GM12874 (cell line): Measurements from ENCODE around the gene SH3TC1.

ENCODE experiments used
- CTCF ChIP-seq: IDR thresholded peaks from 2 replicates; pipeline ENCODE4 v1.5.1; 2011; ENCODE audit warnings: low read depth, mild to moderate bottlenecking, control low read depth, low read length, moderate library complexity; ENCODE audit not compliant: insufficient read depth

SH3TC1 gene

GRCh38 chr4:8164687-8165086 lies 34.4 kb upstream of the SH3TC1 start:
- TF ChIP-seq CTCF = no peak

- no peak for TF ChIP-seq CTCF
Measured at GRCh38 chr4:8165374-8165896, 33.7 kb upstream of the SH3TC1 start.

- no peak for TF ChIP-seq CTCF
Measured at GRCh38 chr4:8167291-8167690, 31.8 kb upstream of the SH3TC1 start.

- TF ChIP-seq CTCF = no peak
Measured at GRCh38 chr4:8167815-8168214, 31.3 kb upstream of the SH3TC1 start.

GRCh38 chr4:8168232-8168631 lies 30.9 kb upstream of the SH3TC1 start:
- TF ChIP-seq CTCF = peak; percentile 35; the same call in 1 of the 2 replicates

GRCh38 chr4:8168832-8169598 lies 30.1 kb upstream of the SH3TC1 start:
- TF ChIP-seq CTCF = no peak

GRCh38 chr4:8169763-8170162 lies 29.3 kb upstream of the SH3TC1 start:
- TF ChIP-seq CTCF = no peak
